Muscle layer of duodenum (tissue), 2 donors: ENCODE data around the gene C2orf74.
"Not testable (repeated sequence)": the region's sequence is repeated elsewhere in the genome, so short reads cannot be mapped to it uniquely, and the experiment has no call there.

ENCODE experiments used
- H3K27ac ChIP-seq: one replicate; pipeline ENCODE4 v1.7.0; 2013; ENCODE audit warnings: mild to moderate bottlenecking, low read length
- H3K27me3 ChIP-seq: one replicate; pipeline ENCODE4 v1.7.0; 2013; ENCODE audit warnings: low read depth, mild to moderate bottlenecking, control low read depth, low read length
- H3K36me3 ChIP-seq, 2 donors: one replicate each; pipeline ENCODE4 v1.7.0; 2013; ENCODE audit warnings: low read length in 2 of 2, control low read depth in 1 of 2, mild to moderate bottlenecking in 1 of 2; ENCODE audit not compliant: insufficient read depth in 2 of 2, control insufficient read depth in 1 of 2
- H3K4me1 ChIP-seq, 2 donors: one replicate each; pipeline ENCODE4 v1.7.0; 2013; ENCODE audit warnings: low read length in 2 of 2, mild to moderate bottlenecking in 2 of 2, control low read depth in 1 of 2, moderate library complexity in 1 of 2; ENCODE audit not compliant: insufficient read depth in 2 of 2, control insufficient read depth in 1 of 2
- H3K4me3 ChIP-seq, 2 donors: one replicate each; pipeline ENCODE4 v1.7.0; 2013; ENCODE audit warnings: low read length in 2 of 2, low read depth in 1 of 2, mild to moderate bottlenecking in 1 of 2
- H3K9me3 ChIP-seq, 2 donors: one replicate each; pipeline ENCODE4 v1.7.0; 2013; ENCODE audit warnings: low read length in 2 of 2, control low read depth in 1 of 2, mild to moderate bottlenecking in 1 of 2; ENCODE audit not compliant: control insufficient read depth in 1 of 2
- donor health status: healthy.

Gene C2orf74

DNA sequence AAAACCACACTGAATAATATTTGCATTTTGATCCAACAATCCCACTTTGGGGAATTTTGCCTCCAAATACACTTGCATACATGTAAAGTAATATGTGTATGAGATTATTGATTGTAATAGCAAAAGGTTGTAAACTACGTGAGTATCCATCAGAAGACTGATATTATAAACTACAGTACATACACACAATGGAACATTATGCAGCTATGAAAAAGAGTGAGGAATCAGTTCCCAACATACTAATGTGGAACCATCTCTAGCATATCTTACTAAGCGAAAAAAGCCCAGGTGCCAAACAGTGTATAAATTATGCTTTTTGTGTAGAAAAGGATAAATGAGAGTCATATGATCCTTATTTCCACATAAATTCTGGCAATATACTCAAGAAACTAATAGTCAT lies 16.0 kb upstream of the C2orf74 start:
- peaks cover 0 to 4% of the 10 kb centered on the region in 2 donors for H3K4me1 ChIP-seq
- H3K36me3 ChIP-seq, result peaks cover 15 to 17% of the 10 kb centered on the region in 2 donors
- no peaks in the 10 kb centered on the region for H3K9me3 ChIP-seq
- peak overlapping the region; percentile 70 to 84 for H3K4me3 ChIP-seq
- H3K27ac ChIP-seq, result no peak overlapping the region
- no peaks in the 10 kb centered on the region for H3K27me3 ChIP-seq

DNA sequence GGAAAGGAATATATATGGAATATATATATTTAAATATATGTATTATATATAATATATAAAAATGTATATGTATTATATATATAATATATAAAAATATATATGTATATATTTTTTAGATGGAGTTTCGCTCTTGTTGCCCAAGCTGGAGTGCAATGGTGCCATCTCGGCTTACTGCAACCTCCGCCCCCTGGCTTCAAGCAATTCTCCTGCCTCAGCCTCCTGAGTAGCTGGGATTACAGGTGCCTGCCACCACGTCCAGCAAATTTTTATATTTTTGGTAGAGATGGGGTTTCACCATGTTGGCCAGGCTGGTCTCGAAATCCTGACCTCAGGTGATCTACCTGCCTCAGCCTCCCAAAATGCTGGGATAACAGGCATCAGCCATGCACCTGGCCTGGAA lies 13.9 kb upstream of the C2orf74 start:
- H3K4me1 ChIP-seq, H3K27ac ChIP-seq, H3K4me3 ChIP-seq, H3K27me3 ChIP-seq, H3K9me3 ChIP-seq: not testable (repeated sequence)
- H3K36me3 ChIP-seq, result peaks cover 15 to 27% of the 10 kb centered on the region in 2 donors

- peaks cover 15 to 27% of the 10 kb centered on the region in 2 donors for H3K36me3 ChIP-seq
- no peak overlapping the region for H3K4me3 ChIP-seq
- H3K27ac ChIP-seq, result no peak overlapping the region
- no peaks in the 10 kb centered on the region for H3K9me3 ChIP-seq
- peaks cover 0 to 4% of the 10 kb centered on the region in 2 donors for H3K4me1 ChIP-seq
- H3K27me3 ChIP-seq, result no peaks in the 10 kb centered on the region
Measured at GRCh38 chr2:61149074-61149473, 12.9 kb upstream of the C2orf74 start.

GRCh38 chr2:61151436-61151835 lies 10.6 kb upstream of the C2orf74 start:
- Histone ChIP-seq H3K4me3 (no peak overlapping the region), H3K36me3 (peaks cover 15 to 27% of the 10 kb centered on the region in 2 donors), H3K9me3 (no peaks in the 10 kb centered on the region), H3K27ac (no peak overlapping the region), H3K4me1 (no peaks in the 10 kb centered on the region), H3K27me3 (no peaks in the 10 kb centered on the region)

GRCh38 chr2:61157371-61158003 lies 4.5 kb upstream of the C2orf74 start:
- no peak overlapping the region for H3K27ac ChIP-seq
- peaks cover 0 to 7% of the 10 kb centered on the region in 2 donors for H3K36me3 ChIP-seq
- no peak overlapping the region for H3K4me3 ChIP-seq
- no peaks in the 10 kb centered on the region for H3K27me3 ChIP-seq
- H3K4me1 ChIP-seq, result no peaks in the 10 kb centered on the region
- H3K9me3 ChIP-seq, result no peaks in the 10 kb centered on the region

DNA sequence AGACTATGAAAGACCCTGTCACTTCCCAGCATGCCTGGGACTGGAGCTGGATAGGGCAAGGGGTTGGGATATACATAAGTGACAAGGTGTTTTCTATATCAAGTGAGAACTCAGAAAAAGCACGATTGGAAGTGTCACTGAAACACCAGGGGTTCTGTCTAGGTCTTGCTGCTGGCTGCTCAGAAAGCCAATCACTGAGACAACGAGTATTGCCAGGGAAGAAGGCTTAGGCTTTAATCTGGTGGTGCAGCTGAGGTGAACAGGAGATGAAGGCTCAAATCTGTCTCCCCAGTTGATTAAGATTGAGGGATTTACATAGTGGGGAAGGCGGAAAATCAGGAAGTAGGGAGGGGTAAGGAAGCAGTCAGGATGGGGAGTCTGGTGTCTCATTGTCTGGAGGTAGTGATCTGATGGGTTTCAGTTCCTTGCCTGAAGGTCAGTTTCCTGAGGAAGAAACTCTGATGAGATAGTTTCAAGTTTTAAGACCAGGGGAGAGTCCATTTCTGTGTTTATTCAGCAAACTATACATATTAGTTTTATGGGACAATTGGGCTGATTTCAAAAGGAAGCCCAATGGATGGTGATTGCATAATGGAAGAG lies 3.5 kb upstream of the C2orf74 start:
- H3K4me3 ChIP-seq, result no peak overlapping the region
- no peaks in the 10 kb centered on the region for H3K9me3 ChIP-seq
- peaks cover 5 to 13% of the 10 kb centered on the region in 2 donors for H3K36me3 ChIP-seq
- H3K27me3 ChIP-seq, result no peaks in the 10 kb centered on the region
- no peak overlapping the region for H3K27ac ChIP-seq
- H3K4me1 ChIP-seq, result no peaks in the 10 kb centered on the region

DNA sequence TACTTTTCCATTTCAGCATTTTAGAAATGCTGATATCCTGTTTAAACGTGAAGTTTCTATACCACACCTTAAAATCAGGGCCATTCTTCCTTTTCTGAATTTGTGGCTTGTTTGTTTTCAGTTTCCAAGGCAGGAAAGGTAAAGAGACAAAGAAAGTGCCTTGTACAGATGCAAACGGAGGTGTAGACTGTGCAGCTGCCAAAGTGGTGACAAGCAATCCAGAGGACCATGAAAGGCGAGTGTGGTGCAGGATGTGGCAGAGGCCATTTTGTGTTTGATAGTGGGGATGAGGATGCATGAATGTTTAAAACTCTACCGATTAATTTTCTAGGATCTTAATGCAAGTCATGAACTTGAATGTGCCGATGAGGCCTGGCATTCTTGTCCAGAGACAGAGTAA lies 733 bp downstream of the C2orf74 start:
- no peaks in the 10 kb centered on the region for H3K9me3 ChIP-seq
- no peaks in the 10 kb centered on the region for H3K4me1 ChIP-seq
- H3K27ac ChIP-seq, result no peak overlapping the region
- no peaks in the 10 kb centered on the region for H3K27me3 ChIP-seq
- H3K4me3 ChIP-seq, result no peak overlapping the region
- peaks cover 12 to 24% of the 10 kb centered on the region in 2 donors for H3K36me3 ChIP-seq

DNA sequence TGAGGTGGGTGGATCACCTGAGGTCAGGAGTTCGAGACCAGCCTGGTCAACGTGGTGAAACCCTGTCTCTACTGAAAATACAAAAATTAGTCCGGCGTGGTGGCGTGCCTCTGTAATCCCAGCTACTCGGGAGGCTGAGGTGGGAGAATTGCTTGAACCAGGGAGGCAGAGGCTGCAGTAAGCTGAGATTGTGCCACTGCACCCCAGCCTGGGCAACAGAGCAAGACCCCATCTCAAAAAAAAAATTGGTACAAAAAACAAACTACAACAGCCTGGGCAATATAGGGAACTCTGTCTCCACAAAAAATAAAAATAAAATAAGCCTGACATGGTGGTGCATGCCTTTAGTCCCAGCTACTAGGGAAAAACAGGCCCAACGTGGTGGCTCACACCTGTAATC lies 3.1 kb downstream of the C2orf74 start:
- H3K4me1 ChIP-seq, H3K27me3 ChIP-seq, H3K9me3 ChIP-seq, H3K4me3 ChIP-seq, H3K27ac ChIP-seq: not testable (repeated sequence)
- peaks cover 12 to 20% of the 10 kb centered on the region in 2 donors for H3K36me3 ChIP-seq

- Histone ChIP-seq H3K27me3 (no peaks in the 10 kb centered on the region), H3K36me3 (peaks cover 12 to 20% of the 10 kb centered on the region in 2 donors), H3K9me3 (no peaks in the 10 kb centered on the region), H3K4me1 (no peaks in the 10 kb centered on the region), H3K4me3 (no peak overlapping the region), H3K27ac (no peak overlapping the region)
Measured at GRCh38 chr2:61165946-61166345, 4.0 kb downstream of the C2orf74 start.

GRCh38 chr2:61167579-61167978 lies 5.6 kb downstream of the C2orf74 start:
- peaks cover 12 to 20% of the 10 kb centered on the region in 2 donors for H3K36me3 ChIP-seq
- no peaks in the 10 kb centered on the region for H3K4me1 ChIP-seq

GRCh38 chr2:61172671-61173070 lies 10.7 kb downstream of the C2orf74 start:
- Histone ChIP-seq H3K27me3 (no peaks in the 10 kb centered on the region), H3K4me3 (no peak overlapping the region), H3K27ac (no peak overlapping the region), H3K36me3 (peaks cover 0 to 3% of the 10 kb centered on the region in 2 donors), H3K4me1 (no peaks in the 10 kb centered on the region), H3K9me3 (no peaks in the 10 kb centered on the region)

More at GRCh38 chr2:61167579-61167978, 5.6 kb downstream of the C2orf74 start:
- H3K9me3 ChIP-seq, result no peaks in the 10 kb centered on the region
- no peak overlapping the region for H3K27ac ChIP-seq
- no peak overlapping the region for H3K4me3 ChIP-seq
- no peaks in the 10 kb centered on the region for H3K27me3 ChIP-seq

DNA sequence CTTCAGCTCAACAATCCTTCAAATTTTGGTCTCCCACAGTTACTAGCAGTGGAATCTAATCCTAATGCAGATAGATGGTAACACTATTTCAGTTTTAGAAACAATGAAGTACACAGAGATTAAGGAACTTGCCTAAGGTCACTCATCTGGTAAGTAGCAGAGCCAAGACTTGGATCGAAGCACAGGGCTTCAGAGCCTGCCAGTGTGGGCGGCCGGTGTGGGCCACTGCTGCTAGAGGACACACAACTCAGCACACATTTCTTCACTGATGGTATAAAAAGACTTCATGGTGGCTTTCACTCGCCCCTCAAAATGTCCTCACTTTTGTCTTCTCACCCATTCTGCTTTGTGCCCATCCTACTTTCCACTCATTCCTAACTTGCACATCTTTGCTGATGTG lies 11.1 kb downstream of the C2orf74 start:
- Histone ChIP-seq H3K27me3 (no peaks in the 10 kb centered on the region), H3K27ac (no peak overlapping the region), H3K4me1 (peaks cover 0 to 2% of the 10 kb centered on the region in 2 donors), H3K9me3 (no peaks in the 10 kb centered on the region), H3K4me3 (no peak overlapping the region), H3K36me3 (peaks cover 0 to 5% of the 10 kb centered on the region in 2 donors)
